Measurements from ENCODE around the gene BET1L. TPM values are rescaled to one million over a fixed set of nuclear protein-coding genes. Genes with fewer than 3 reads are reported as not detected.
A peak's percentile ranks its signal among the peaks of the same experiment; 100 is the strongest.
"Not testable (repeated sequence)": the region's sequence is repeated elsewhere in the genome, so short reads cannot be mapped to it uniquely, and the experiment has no call there.

The BET1L gene
- total RNA-seq, 1 donor from 2014 or later: 46.9 TPM

GRCh38 chr11:190546-190945 lies 16.7 kb downstream of the BET1L start:
- peak; percentile 59 for DNase-seq
- H3K27me3 Mint-ChIP-seq; intact Hi-C loops (cut with micrococcal nuclease); H3K9me3 Mint-ChIP-seq; H3K27ac Mint-ChIP-seq; H3K4me1 Mint-ChIP-seq; H3K36me3 Mint-ChIP-seq (ENCODE audit: low read depth); H3K4me3 Mint-ChIP-seq: not testable (repeated sequence)

DNA sequence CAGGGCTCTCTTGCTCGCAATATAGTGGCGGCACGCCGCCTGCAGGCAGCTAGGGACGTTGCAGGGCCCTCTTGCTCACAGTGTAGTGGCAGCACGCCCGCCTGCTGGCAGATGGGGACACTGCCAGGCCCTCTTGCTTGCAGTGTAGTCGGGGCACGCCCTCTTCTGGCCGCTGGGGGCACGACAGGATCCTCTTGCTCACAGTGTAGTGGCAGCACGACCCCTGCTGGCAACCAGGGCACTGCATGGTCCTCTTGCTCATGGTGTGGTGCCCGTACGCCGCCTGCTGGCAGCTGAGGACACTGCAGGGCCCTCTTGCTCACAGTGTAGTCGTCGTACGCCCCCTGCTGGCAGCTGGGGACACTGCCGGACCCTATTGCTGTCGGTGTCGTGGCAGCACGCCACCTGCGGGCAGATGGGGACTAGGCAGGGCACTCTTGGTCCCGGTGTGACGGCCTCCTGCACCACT lies 17.3 kb downstream of the BET1L start:
- DNase-seq: peak; percentile 76
- intact Hi-C loops (cut with micrococcal nuclease); H3K4me1 Mint-ChIP-seq: not testable (repeated sequence)

DNA sequence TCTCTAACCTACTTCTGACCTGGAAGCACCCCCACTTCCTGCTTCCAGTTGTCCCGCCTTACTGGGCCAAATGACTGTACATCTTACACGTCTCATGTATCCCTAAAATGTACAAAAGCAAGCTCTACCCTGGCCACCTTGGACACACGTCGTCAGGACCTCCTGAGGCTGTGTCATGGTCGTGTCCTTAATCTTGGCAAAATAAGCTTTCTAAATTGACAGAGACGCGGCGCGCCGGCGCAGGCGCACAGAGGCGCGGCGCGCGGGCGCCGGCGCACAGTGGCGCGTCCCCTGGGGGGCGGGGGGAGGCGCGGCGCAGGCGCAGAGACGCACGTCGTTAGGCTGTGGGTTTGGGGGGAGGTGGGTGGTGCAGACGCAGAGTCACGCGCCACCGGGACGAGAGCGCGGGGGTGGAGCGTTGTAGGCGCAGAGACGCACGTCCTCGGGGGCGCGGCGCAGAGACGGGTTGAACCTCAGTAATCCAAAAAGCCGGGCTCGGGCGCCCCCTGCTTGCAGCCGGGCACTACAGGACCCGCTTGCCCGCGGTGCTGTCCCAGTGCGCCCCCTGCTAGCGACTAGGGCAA lies 17.9 kb downstream of the BET1L start:
- intact Hi-C loops (cut with micrococcal nuclease): not testable (repeated sequence)
- DNase-seq: peak; percentile 54

More for the DNA sequence above, 17.3 kb downstream of the BET1L start:
- H3K27ac Mint-ChIP-seq; H3K36me3 Mint-ChIP-seq (ENCODE audit: low read depth); H3K4me3 Mint-ChIP-seq; H3K27me3 Mint-ChIP-seq; H3K9me3 Mint-ChIP-seq: not testable (repeated sequence)

GRCh38 chr11:180242-180641 lies 27.0 kb downstream of the BET1L start:
- intact Hi-C loops (cut with micrococcal nuclease); H3K4me3 Mint-ChIP-seq; DNase-seq; H3K4me1 Mint-ChIP-seq; H3K27me3 Mint-ChIP-seq; H3K36me3 Mint-ChIP-seq (ENCODE audit: low read depth); H3K27ac Mint-ChIP-seq; H3K9me3 Mint-ChIP-seq: not testable (repeated sequence)

More for the DNA sequence above, 17.9 kb downstream of the BET1L start:
- H3K4me1 Mint-ChIP-seq; H3K27ac Mint-ChIP-seq; H3K4me3 Mint-ChIP-seq; H3K36me3 Mint-ChIP-seq (ENCODE audit: low read depth); H3K27me3 Mint-ChIP-seq; H3K9me3 Mint-ChIP-seq: not testable (repeated sequence)

Other genes with a start within 250 kb of the BET1L start
- gene SCGB1C1, start 14.3 kb downstream of the BET1L start, total RNA-seq: not detected in 2 replicates
- 118 and 128 TPM in 2 replicates for gene RIC8A, start 309 bp upstream of the BET1L start, total RNA-seq
- 16.5 and 17.6 TPM in 2 replicates for gene SIRT3, start 28.9 kb upstream of the BET1L start, total RNA-seq
- gene PSMD13, start 29.6 kb upstream of the BET1L start, total RNA-seq: 272 and 275 TPM in 2 replicates
- 3.2 and 3.5 TPM in 2 replicates for gene NLRP6, start 71.0 kb upstream of the BET1L start, total RNA-seq
- gene PGGHG, start 81.7 kb upstream of the BET1L start, total RNA-seq: 136 and 142 TPM in 2 replicates
- gene IFITM5, start 92.1 kb upstream of the BET1L start, total RNA-seq: not detected in 2 replicates
- 659 and 674 TPM in 2 replicates for gene IFITM2, start 100.4 kb upstream of the BET1L start, total RNA-seq
- gene IFITM1, start 106.6 kb upstream of the BET1L start, total RNA-seq: 241 and 256 TPM in 2 replicates
- 5.0 and 6.0 TPM in 2 replicates for gene IFITM3, start 113.5 kb upstream of the BET1L start, total RNA-seq
- gene B4GALNT4, start 162.1 kb upstream of the BET1L start, total RNA-seq: 3.9 and 4.1 TPM in 2 replicates
- gene PKP3, start 186.8 kb upstream of the BET1L start, total RNA-seq: not detected in 2 replicates
- gene SIGIRR, start 207.6 kb upstream of the BET1L start, total RNA-seq: 40.7 and 42.7 TPM in 2 replicates
- gene ANO9, start 234.6 kb upstream of the BET1L start, total RNA-seq: 35.4 and 36.9 TPM in 2 replicates
- gene PTDSS2, start 242.9 kb upstream of the BET1L start, total RNA-seq: 31.0 and 31.8 TPM in 2 replicates

Measured in activated CD4-positive, alpha-beta T cell treated with anti-CD3 and anti-CD28 coated beads, Interleukin-2, amount 10 ng/mL, durations not matched to agents 24 days and 14 days (primary cell).